Peyer's patch (tissue), 4 donors: ENCODE data around the gene GSTM4. TPM values are rescaled to one million over a fixed set of nuclear protein-coding genes. Genes with fewer than 3 reads are reported as not detected.
"Not testable (repeated sequence)": the region's sequence is repeated elsewhere in the genome, so short reads cannot be mapped to it uniquely, and the experiment has no call there.

Source experiments
- DNase-seq, 3 donors: peaks; one replicate each; pipeline ENCODE4 v3.0.0-alpha.2; 2017 to 2019
- H3K27ac ChIP-seq, 4 donors: fragments of 200-600 bp; sonication (generic); one replicate each; pipeline ENCODE4 v1.5.1; 2016 to 2019
- H3K27me3 ChIP-seq, 2 donors: fragments of 200-600 bp; sonication (generic); one replicate each; pipeline ENCODE4 v1.5.1; 2019
- H3K36me3 ChIP-seq, 3 donors: fragments of 200-600 bp; sonication (generic); one replicate each; pipeline ENCODE4 v1.5.1; 2016 to 2019
- H3K4me1 ChIP-seq, 4 donors: fragments of 200-600 bp; sonication (generic); one replicate each; pipeline ENCODE4 v1.5.1; 2016 to 2019
- H3K4me3 ChIP-seq, 4 donors: fragments of 200-600 bp; sonication (generic); 1 replicate in 3 of 4; 2 replicates in 1 of 4; pipeline ENCODE4 v1.5.1; 2016 to 2019; ENCODE audit warnings: mild to moderate bottlenecking in 1 of 4
- H3K9me3 ChIP-seq, 4 donors: fragments of 200-600 bp; sonication (generic); one replicate each; pipeline ENCODE4 v1.5.1; 2016 to 2019; ENCODE audit warnings: mild to moderate bottlenecking in 1 of 4
- CTCF ChIP-seq, 6 experiments: fragments of 450-650 bp in 4 of 6; fragments of 200-600 bp in 2 of 6; sonication (generic) in 1 of 6; IDR thresholded peaks; one replicate each; pipeline ENCODE4 v1.5.1; 2017 to 2019; ENCODE audit warnings: antibody characterized with exemption in 6 of 6, mild to moderate bottlenecking in 3 of 6, moderate library complexity in 1 of 6
- POLR2A ChIP-seq, 2 donors: fragments of 450-650 bp; IDR thresholded peaks; one replicate each; pipeline ENCODE4 v1.5.1; 2017; ENCODE audit warnings: antibody characterized with exemption in 2 of 2, mild to moderate bottlenecking in 2 of 2, moderate library complexity in 2 of 2
- total RNA-seq, 4 donors: library from RNA; depleted of rRNA; stranded (reverse); fragments of >200 nt; gene quantifications; one replicate each; pipeline ENCODE4 v1.1.0, GENCODE V29; 2016

Gene GSTM4
- total RNA-seq, 4 donors from 2014 or later, result 76.7 to 276 (median 228) TPM

DNA sequence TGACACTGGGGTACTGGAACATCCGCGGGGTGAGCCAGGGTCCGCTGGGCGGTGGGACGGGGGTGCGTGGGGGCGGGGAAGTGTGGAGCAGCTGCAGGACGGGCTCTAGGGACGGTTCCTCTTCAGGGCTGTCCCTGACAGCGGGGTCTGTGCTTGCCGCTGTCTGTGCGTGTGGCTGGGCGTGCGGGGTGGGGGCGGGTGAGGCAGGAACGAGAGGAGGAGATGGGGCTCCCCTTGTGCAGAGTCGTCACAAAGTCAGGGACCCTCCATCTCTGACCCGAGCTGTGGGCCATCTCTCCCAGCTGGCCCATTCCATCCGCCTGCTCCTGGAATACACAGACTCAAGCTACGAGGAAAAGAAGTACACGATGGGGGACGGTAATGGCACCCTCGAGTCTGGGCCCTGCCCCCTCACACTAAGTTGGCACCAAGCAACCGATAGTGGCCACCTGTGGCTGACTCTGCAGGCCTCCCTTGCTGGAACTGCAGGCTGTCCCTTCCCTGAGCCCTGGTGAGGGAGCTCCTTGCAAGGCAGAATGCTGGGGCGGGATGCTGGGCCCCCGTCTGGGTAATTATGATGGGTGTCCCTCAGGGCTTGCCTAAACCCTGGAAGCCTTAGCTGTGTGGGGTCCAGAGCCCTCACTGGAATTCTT is 12.3 kb downstream of the GSTM4 start:
- TF ChIP-seq CTCF (IDR thresholded peaks at IDR 0.05) (no peak), POLR2A (IDR thresholded peaks at IDR 0.05) (no peak)
- Histone ChIP-seq H3K4me3 (peak overlapping the region; percentile 36 to 59 (median 54)), H3K36me3 (peaks cover 0 to 2% (median 0%) of the 10 kb centered on the region in 3 donors), H3K27me3 (no peaks in the 10 kb centered on the region), H3K4me1 (peaks cover 0 to 14% (median 2%) of the 10 kb centered on the region in 4 donors), H3K27ac (peak overlapping the region in 3 of 4 donors; percentile 57 to 62 (median 57)), H3K9me3 (no peaks in the 10 kb centered on the region)
- no peak for DNase-seq

- H3K27ac ChIP-seq, result peak overlapping the region in 2 of 4 donors; percentile 14 to 68
- no peaks in the 10 kb centered on the region for H3K27me3 ChIP-seq
- TF ChIP-seq CTCF (IDR thresholded peaks at IDR 0.05) (no peak), POLR2A (IDR thresholded peaks at IDR 0.05) (no peak)
- H3K9me3 ChIP-seq, result no peaks in the 10 kb centered on the region
- peak overlapping the region in 1 of 4 donors; percentile 16 for H3K4me3 ChIP-seq
- H3K4me1 ChIP-seq, result peaks cover 0 to 14% (median 2%) of the 10 kb centered on the region in 4 donors
- H3K36me3 ChIP-seq, result peaks cover 0 to 5% (median 0%) of the 10 kb centered on the region in 3 donors
- DNase-seq, result peak in 2 of 3 donors; percentile 46 to 69
These were observed 13.5 kb downstream of the GSTM4 start for GRCh38 chr1:109669246-109669948.

DNA sequence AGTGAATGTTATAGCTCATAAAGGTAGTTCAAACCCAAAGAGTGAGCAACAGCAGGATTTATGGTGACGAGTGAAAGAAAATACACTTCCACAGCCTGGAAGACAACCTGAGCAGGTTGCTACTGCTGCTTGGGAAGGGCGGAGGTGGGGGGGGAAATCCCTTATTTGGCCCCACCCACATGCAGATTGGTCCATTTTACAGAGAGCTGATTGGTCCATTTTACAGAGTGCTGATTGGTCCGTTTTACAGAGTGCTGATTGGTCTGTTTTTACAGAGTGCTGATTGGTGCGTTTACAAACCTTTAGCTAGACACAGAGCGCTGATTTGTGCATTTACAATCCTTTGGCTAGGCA is 14.0 kb downstream of the GSTM4 start:
- H3K27ac ChIP-seq, result peak overlapping the region in 1 of 4 donors; percentile 39
- not testable (repeated sequence) for DNase-seq, H3K9me3 ChIP-seq, H3K36me3 ChIP-seq, H3K27me3 ChIP-seq, H3K4me3 ChIP-seq
- peaks cover 0 to 14% (median 2%) of the 10 kb centered on the region in 4 donors for H3K4me1 ChIP-seq

DNA sequence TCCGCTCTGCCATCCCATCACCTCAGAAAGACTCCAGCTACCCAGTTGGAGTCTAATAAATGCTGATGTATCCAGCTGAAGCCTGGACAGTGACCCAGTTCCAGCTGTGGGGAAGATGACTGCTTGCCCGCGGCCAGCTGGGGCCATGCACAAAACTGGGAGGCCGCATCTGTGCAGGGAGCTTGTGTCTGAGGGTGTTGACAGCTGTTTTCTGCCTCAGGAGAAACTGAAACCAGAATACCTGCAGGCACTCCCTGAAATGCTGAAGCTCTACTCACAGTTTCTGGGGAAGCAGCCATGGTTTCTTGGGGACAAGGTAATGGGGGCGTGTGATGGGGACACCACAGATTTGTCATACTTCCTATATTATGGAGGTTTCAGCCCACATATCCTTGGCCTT is 15.2 kb downstream of the GSTM4 start:
- no peak for TF ChIP-seq POLR2A (IDR thresholded peaks at IDR 0.05)
- no peak for TF ChIP-seq CTCF (IDR thresholded peaks at IDR 0.05)
- Histone ChIP-seq H3K27me3 (no peaks in the 10 kb centered on the region), H3K4me1 (peaks cover 0 to 14% (median 2%) of the 10 kb centered on the region in 4 donors), H3K4me3 (no peak overlapping the region), H3K36me3 (peaks cover 0 to 5% (median 0%) of the 10 kb centered on the region in 3 donors), H3K27ac (no peak overlapping the region), H3K9me3 (no peaks in the 10 kb centered on the region)
- no peak for DNase-seq

GRCh38 chr1:109673861-109674260 is 18.0 kb downstream of the GSTM4 start:
- not testable (repeated sequence) for H3K27me3 ChIP-seq, H3K36me3 ChIP-seq, H3K9me3 ChIP-seq, H3K4me1 ChIP-seq, H3K4me3 ChIP-seq, DNase-seq, H3K27ac ChIP-seq

DNA sequence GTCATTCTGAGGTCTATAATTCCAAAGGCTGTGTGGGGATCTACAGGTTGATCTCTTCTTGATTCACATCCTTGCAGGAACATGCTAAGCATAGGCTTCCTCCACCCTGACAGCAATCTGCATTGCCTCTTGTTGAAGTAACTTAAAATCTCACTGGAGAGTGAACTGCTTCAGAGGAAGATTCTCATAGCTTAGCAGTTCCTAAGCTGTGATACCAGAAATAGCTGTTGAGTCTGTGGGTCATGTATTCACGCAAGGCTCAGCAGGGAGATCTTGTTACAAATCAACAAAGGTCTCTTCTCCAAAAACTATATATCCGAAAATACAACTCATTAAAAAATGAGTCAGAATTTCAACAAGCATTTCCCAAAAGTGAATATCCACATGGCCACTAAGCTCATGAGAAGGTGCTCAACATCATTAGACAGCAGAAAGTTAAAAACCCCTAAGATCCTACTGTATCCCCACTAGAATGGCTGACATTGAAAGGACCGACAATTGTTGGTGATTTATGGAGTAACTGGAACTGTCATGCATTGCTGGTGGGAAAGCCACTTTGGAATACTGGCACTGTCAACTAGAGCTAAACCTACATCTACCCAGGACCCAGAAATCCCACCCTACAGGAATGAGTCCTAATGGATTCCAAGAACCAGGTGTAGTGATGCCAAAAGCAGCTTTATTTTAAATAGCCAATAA is 20.9 kb downstream of the GSTM4 start:
- not testable (repeated sequence) for H3K4me3 ChIP-seq, H3K9me3 ChIP-seq, H3K36me3 ChIP-seq, H3K4me1 ChIP-seq, H3K27ac ChIP-seq, H3K27me3 ChIP-seq, DNase-seq

- no peak for DNase-seq
- Histone ChIP-seq H3K9me3 (no peaks in the 10 kb centered on the region), H3K4me1 (no peaks in the 10 kb centered on the region), H3K4me3 (no peak overlapping the region), H3K27ac (no peak overlapping the region), H3K27me3 (no peaks in the 10 kb centered on the region), H3K36me3 (peaks cover 0 to 5% (median 0%) of the 10 kb centered on the region in 3 donors)
- TF ChIP-seq CTCF (IDR thresholded peaks at IDR 0.05) (no peak), POLR2A (IDR thresholded peaks at IDR 0.05) (no peak)
These were observed 21.6 kb downstream of the GSTM4 start for GRCh38 chr1:109677459-109677858.

GRCh38 chr1:109678637-109679036 is 22.7 kb downstream of the GSTM4 start:
- H3K9me3 ChIP-seq, H3K4me1 ChIP-seq, H3K27ac ChIP-seq, H3K36me3 ChIP-seq, H3K27me3 ChIP-seq, H3K4me3 ChIP-seq, DNase-seq: not testable (repeated sequence)

- H3K4me1 ChIP-seq, H3K9me3 ChIP-seq, H3K27me3 ChIP-seq, DNase-seq, H3K4me3 ChIP-seq, H3K36me3 ChIP-seq, H3K27ac ChIP-seq: not testable (repeated sequence)
These were observed 28.9 kb downstream of the GSTM4 start for GRCh38 chr1:109684777-109685176.

DNA sequence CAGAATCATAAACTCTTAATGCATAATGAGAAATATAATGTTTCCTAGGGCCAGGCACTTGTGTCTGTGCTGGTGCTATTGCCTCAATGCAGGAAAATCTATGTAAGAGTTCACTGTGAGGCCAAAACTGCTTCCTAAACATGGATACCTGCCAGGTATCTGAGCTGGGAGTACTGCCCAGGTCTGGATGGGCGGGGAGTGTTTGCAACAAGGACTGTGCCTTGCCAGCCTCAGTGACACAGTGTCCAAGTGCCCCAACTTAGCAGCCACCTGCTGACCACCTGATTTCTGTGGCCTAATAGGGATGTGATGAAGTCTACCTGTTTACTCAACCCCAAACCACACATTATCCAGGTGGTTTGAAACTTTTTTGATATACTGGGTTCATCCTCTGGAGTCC is 29.5 kb downstream of the GSTM4 start:
- not testable (repeated sequence) for H3K4me1 ChIP-seq, H3K36me3 ChIP-seq, H3K9me3 ChIP-seq, H3K27me3 ChIP-seq, DNase-seq, H3K27ac ChIP-seq, H3K4me3 ChIP-seq
